OCI-LY7 (cell line): ENCODE data around the gene SEZ6L2. TPM values are rescaled to one million over a fixed set of nuclear protein-coding genes. Genes with fewer than 3 reads are reported as not detected.

Source experiments
- BruUV-seq: library from RNA; stranded (reverse); fragments of 400-500 nt; replicated peaks from 2 replicates; lab custom pipeline; 2021; lab: Mats Ljungman, UMichigan
- CTCF ChIA-PET: fragments of 300-600 bp; sonication (Branson Sonifier 250); formaldehyde crosslinking; loops from one replicate; lab custom pipeline; 2022; ENCODE audit warnings: antibody characterized with exemption; ENCODE audit not compliant: unreplicated experiment; lab: Charles Lee
- POLR2A ChIA-PET: fragments of 300-600 bp; sonication (Branson Sonifier 250); formaldehyde crosslinking; loops from one replicate; lab custom pipeline; 2022; ENCODE audit warnings: antibody characterized with exemption; lab: Charles Lee
- DNase-seq: peaks from one replicate; pipeline ENCODE4 v3.0.0-alpha.2; 2015; ENCODE audit warnings: low spot score
- H2AFZ ChIP-seq: fragments of 200-600 bp; sonication (generic), shearing (Covaris generic); 2 replicates; pipeline ENCODE4 v1.6.1; 2014; ENCODE audit warnings: mild to moderate bottlenecking, antibody characterized with exemption, low read length, moderate library complexity
- H3K27ac ChIP-seq: fragments of 200-600 bp; sonication (generic); 2 replicates; pipeline ENCODE4 v1.5.1; 2014; ENCODE audit warnings: mixed run types, low read depth, mild to moderate bottlenecking, moderate library complexity, low read length, inconsistent platforms; ENCODE audit not compliant: poor library complexity, severe bottlenecking
- H3K36me3 ChIP-seq: fragments of 200-600 bp; sonication (generic); 2 replicates; pipeline ENCODE4 v1.6.1; 2014; ENCODE audit warnings: mild to moderate bottlenecking, antibody characterized with exemption, low read length, moderate library complexity, mixed read lengths; ENCODE audit not compliant: insufficient read depth
- H3K4me1 ChIP-seq: fragments of 200-600 bp; sonication (generic); 2 replicates; pipeline ENCODE4 v1.5.1; 2014; ENCODE audit warnings: mild to moderate bottlenecking, low read length; ENCODE audit not compliant: insufficient read depth, poor library complexity, severe bottlenecking
- H3K4me2 ChIP-seq: fragments of 200-600 bp; sonication (generic); 2 replicates; pipeline ENCODE4 v1.6.1; 2014; ENCODE audit warnings: mild to moderate bottlenecking, low read length
- H3K4me3 ChIP-seq: fragments of 200-600 bp; sonication (generic); 2 replicates; pipeline ENCODE4 v1.5.1; 2014; ENCODE audit warnings: mild to moderate bottlenecking, low read depth, low read length; ENCODE audit not compliant: poor library complexity, severe bottlenecking
- H3K79me2 ChIP-seq: fragments of 200-600 bp; sonication (generic); 2 replicates; pipeline ENCODE4 v1.6.1; 2016; ENCODE audit warnings: low read depth, mild to moderate bottlenecking, low read length, moderate library complexity, mixed read lengths; ENCODE audit not compliant: insufficient read depth
- H3K9me2 ChIP-seq: fragments of 200-600 bp; sonication (generic); 2 replicates; pipeline ENCODE4 v1.6.1; 2016; ENCODE audit warnings: mild to moderate bottlenecking, low read length, mixed read lengths; ENCODE audit not compliant: insufficient read depth
- H3K9me3 ChIP-seq: fragments of 200-600 bp; sonication (generic); 2 replicates; pipeline ENCODE4 v1.6.1; 2014; ENCODE audit warnings: mild to moderate bottlenecking, mixed run types, low read length, mixed read lengths
- H4K20me1 ChIP-seq: fragments of 200-600 bp; sonication (generic); 2 replicates; pipeline ENCODE4 v1.6.1; 2014; ENCODE audit warnings: mild to moderate bottlenecking, antibody characterized with exemption, low read length, moderate library complexity, mixed read lengths; ENCODE audit not compliant: insufficient read depth
- CTCF ChIP-seq: fragments of 200-600 bp; sonication (generic); conservative IDR thresholded peaks from 2 replicates; pipeline ENCODE4 v1.5.1; 2014; ENCODE audit warnings: mild to moderate bottlenecking, antibody characterized with exemption, low read length, moderate library complexity, mixed read lengths
- EZH2phosphoT487 ChIP-seq: fragments of 200-600 bp; sonication (generic); IDR thresholded peaks from 2 replicates; pipeline ENCODE4 v1.6.1; 2018; ENCODE audit warnings: low read depth, borderline replicate concordance, mild to moderate bottlenecking, mixed run types, antibody characterized with exemption, low read length, moderate library complexity, mixed read lengths
- intact Hi-C: fragments of 100-400 bp; cut with micrococcal nuclease; formaldehyde crosslinking; loops from one replicate; pipeline ENCODE4 v1.10.0; 2022; ENCODE audit not compliant: unreplicated experiment
- total RNA-seq, 2 experiments: library from RNA; depleted of rRNA in 1 of 2; stranded (reverse); fragments of >200 nt in 1 of 2; shearing (Covaris generic) in 1 of 2; gene quantifications; 2 replicates each; pipeline ENCODE4 v1.2.3, GENCODE V29; 2014 to 2022

Gene SEZ6L2
- total RNA-seq, 2 experiments from 2014 or later = 0.98 to 1.0 TPM

- no TSS peak for BruUV-seq
- Histone ChIP-seq H3K27ac (no peak overlapping the region), H3K4me1 (no peaks in the 10 kb centered on the region), H3K9me2 (no peaks in the 10 kb centered on the region), H3K79me2 (no peaks in the 10 kb centered on the region), H4K20me1 (no peaks in the 10 kb centered on the region), H3K36me3 (no peaks in the 10 kb centered on the region), H3K4me3 (no peak overlapping the region), H3K9me3 (no peaks in the 10 kb centered on the region), H2AFZ (no peak overlapping the region), H3K4me2 (no peak overlapping the region)
- TF ChIP-seq EZH2phosphoT487 (no peak), CTCF (no peak)
- DNase-seq = no peak
- POLR2A ChIA-PET = interaction anchor here (0.7 kb wide), 1 partner anchor 17 kb away, joined by 5 read pairs; no protein-coding TSS in a partner anchor
- intact Hi-C loops = no loop called here
- CTCF ChIA-PET = no interaction called here
Observed at GRCh38 chr16:29904947-29905346, 5.6 kb upstream of the SEZ6L2 start.

GRCh38 chr16:29903590-29903989 lies 4.2 kb upstream of the SEZ6L2 start:
- Histone ChIP-seq H3K4me2 (no peak overlapping the region), H3K36me3 (no peaks in the 10 kb centered on the region), H4K20me1 (no peaks in the 10 kb centered on the region), H3K9me3 (no peaks in the 10 kb centered on the region), H3K27ac (no peak overlapping the region), H3K9me2 (no peaks in the 10 kb centered on the region), H3K79me2 (no peaks in the 10 kb centered on the region), H2AFZ (no peak overlapping the region), H3K4me3 (no peak overlapping the region), H3K4me1 (no peaks in the 10 kb centered on the region)
- ChIA-PET CTCF (interaction anchor here (0.6 kb wide), 1 partner anchor 36 kb away, joined by 3 read pairs; no protein-coding TSS in a partner anchor), POLR2A (no interaction called here)
- no peak for DNase-seq
- BruUV-seq = no TSS peak
- TF ChIP-seq CTCF = no peak
- no peak for TF ChIP-seq EZH2phosphoT487
- intact Hi-C loops = no loop called here

GRCh38 chr16:29901607-29901945 lies 2.2 kb upstream of the SEZ6L2 start:
- no TSS peak for BruUV-seq
- no peak for TF ChIP-seq CTCF
- no peak for TF ChIP-seq EZH2phosphoT487
- no peaks in the 10 kb centered on the region for H3K9me3 ChIP-seq
- H3K9me2 ChIP-seq = no peaks in the 10 kb centered on the region
- intact Hi-C loops = no loop called here
- no peak overlapping the region for H3K4me3 ChIP-seq
- H3K4me1 ChIP-seq = no peaks in the 10 kb centered on the region
- no peaks in the 10 kb centered on the region for H3K36me3 ChIP-seq
- no peak overlapping the region for H3K27ac ChIP-seq
- H2AFZ ChIP-seq = no peak overlapping the region
- ChIA-PET CTCF (no interaction called here), POLR2A (interaction anchor here (0.7 kb wide), 1 partner anchor 72 kb away, joined by 3 read pairs; the partner anchor contains the start of gene TAOK2)
- DNase-seq = no peak
- H4K20me1 ChIP-seq = no peaks in the 10 kb centered on the region
- H3K4me2 ChIP-seq = no peak overlapping the region
- H3K79me2 ChIP-seq = no peaks in the 10 kb centered on the region
